Activated T-cell treated with anti-CD3 and anti-CD28 coated beads, Interleukin-2, amount 50 U/mL, for 24 hours (primary cell): ENCODE measurements around the gene ITIH3.

ENCODE experiments used
- DNase-seq: peaks from one replicate; pipeline ENCODE4 v3.0.0-alpha.2; 2020
- H3K27ac Mint-ChIP-seq: 2 replicates; pipeline ENCODE4 v1.8.0; 2020; ENCODE audit warnings: mild to moderate bottlenecking, mixed read lengths
- H3K27me3 Mint-ChIP-seq: 2 replicates; pipeline ENCODE4 v1.8.0; 2020; ENCODE audit warnings: mixed read lengths
- H3K36me3 Mint-ChIP-seq: 2 replicates; pipeline ENCODE4 v1.8.0; 2020; ENCODE audit warnings: low read depth, mixed read lengths
- H3K4me1 Mint-ChIP-seq: 2 replicates; pipeline ENCODE4 v1.8.0; 2020; ENCODE audit warnings: low read depth, mixed read lengths
- H3K4me3 Mint-ChIP-seq: 2 replicates; pipeline ENCODE4 v1.8.0; 2020; ENCODE audit warnings: mild to moderate bottlenecking, moderate library complexity, mixed read lengths
- H3K9me3 Mint-ChIP-seq: 2 replicates; pipeline ENCODE4 v1.8.0; 2020; ENCODE audit warnings: mixed read lengths

ITIH3 gene

GRCh38 chr3:52787672-52788625, 6.6 kb upstream of the ITIH3 start:
- no peak for DNase-seq
- no peaks in the 10 kb centered on the region for H3K36me3 Mint-ChIP-seq
- H3K9me3 Mint-ChIP-seq = no peaks in the 10 kb centered on the region
- no peaks in the 10 kb centered on the region for H3K27me3 Mint-ChIP-seq
- H3K4me3 Mint-ChIP-seq = no peak overlapping the region
- H3K27ac Mint-ChIP-seq = no peak overlapping the region
- H3K4me1 Mint-ChIP-seq = no peaks in the 10 kb centered on the region

- Mint-ChIP-seq H3K4me3 (no peak overlapping the region), H3K36me3 (no peaks in the 10 kb centered on the region), H3K27ac (no peak overlapping the region), H3K4me1 (no peaks in the 10 kb centered on the region), H3K9me3 (no peaks in the 10 kb centered on the region), H3K27me3 (no peaks in the 10 kb centered on the region)
- DNase-seq = no peak
Observed at GRCh38 chr3:52788890-52789745, 5.5 kb upstream of the ITIH3 start.

GRCh38 chr3:52789746-52790040, 4.9 kb upstream of the ITIH3 start:
- Mint-ChIP-seq H3K27ac (no peak overlapping the region), H3K36me3 (no peaks in the 10 kb centered on the region)
- DNase-seq = no peak

GRCh38 chr3:52790337-52790736, 4.3 kb upstream of the ITIH3 start:
- Mint-ChIP-seq H3K36me3 (no peaks in the 10 kb centered on the region), H3K27me3 (no peaks in the 10 kb centered on the region), H3K9me3 (no peaks in the 10 kb centered on the region), H3K4me1 (no peaks in the 10 kb centered on the region), H3K27ac (no peak overlapping the region), H3K4me3 (no peak overlapping the region)
- no peak for DNase-seq

More at GRCh38 chr3:52789746-52790040, 4.9 kb upstream of the ITIH3 start:
- no peaks in the 10 kb centered on the region for H3K27me3 Mint-ChIP-seq
- no peak overlapping the region for H3K4me3 Mint-ChIP-seq
- no peaks in the 10 kb centered on the region for H3K4me1 Mint-ChIP-seq
- H3K9me3 Mint-ChIP-seq = no peaks in the 10 kb centered on the region

GRCh38 chr3:52790741-52791140, 3.9 kb upstream of the ITIH3 start:
- Mint-ChIP-seq H3K4me3 (no peak overlapping the region), H3K9me3 (no peaks in the 10 kb centered on the region), H3K36me3 (no peaks in the 10 kb centered on the region), H3K4me1 (no peaks in the 10 kb centered on the region), H3K27ac (no peak overlapping the region), H3K27me3 (no peaks in the 10 kb centered on the region)
- DNase-seq = no peak

DNA sequence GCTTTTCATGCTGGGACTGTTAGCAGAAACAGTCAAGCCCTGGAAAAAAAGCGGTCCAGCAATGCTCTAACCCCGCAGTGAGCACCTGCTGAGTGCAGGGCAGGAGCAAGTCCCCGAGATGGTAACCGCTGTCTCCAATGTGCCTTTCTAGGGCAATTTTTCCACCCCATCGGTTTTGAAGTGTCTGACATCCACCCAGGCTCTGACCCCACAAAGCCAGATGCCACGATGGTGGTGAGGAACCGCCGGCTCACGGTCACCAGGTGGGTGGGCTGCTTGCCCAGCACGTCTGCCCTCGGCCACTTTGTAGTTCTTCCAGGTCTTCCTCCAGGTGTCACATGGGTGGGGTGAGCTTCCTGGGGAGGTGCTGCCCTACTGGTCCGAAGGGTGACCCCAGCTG, 3.2 kb upstream of the ITIH3 start:
- Mint-ChIP-seq H3K4me3 (no peak overlapping the region), H3K27ac (no peak overlapping the region), H3K4me1 (no peaks in the 10 kb centered on the region), H3K36me3 (no peaks in the 10 kb centered on the region), H3K27me3 (no peaks in the 10 kb centered on the region), H3K9me3 (no peaks in the 10 kb centered on the region)
- no peak for DNase-seq

DNA sequence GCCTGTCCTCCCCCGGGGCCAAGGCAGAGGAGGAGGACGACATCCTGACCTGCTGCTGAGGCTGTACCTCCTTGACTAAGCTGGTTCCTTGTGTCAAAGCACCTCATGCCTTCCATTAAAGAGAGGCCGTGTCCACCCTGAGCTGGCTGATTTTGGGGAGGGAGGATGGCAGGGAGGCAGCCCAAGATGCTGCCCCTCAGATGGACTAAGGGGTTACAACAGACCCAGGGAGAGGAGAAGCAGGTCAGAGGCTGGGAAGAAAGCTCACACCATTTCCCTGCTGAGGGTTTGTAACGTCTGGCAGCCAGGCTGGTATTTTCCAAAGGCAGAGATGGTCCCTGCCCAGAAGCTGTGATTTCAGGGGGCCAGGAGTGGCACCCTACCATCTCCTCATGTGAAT, 2.7 kb upstream of the ITIH3 start:
- H3K36me3 Mint-ChIP-seq = no peaks in the 10 kb centered on the region
- H3K27ac Mint-ChIP-seq = no peak overlapping the region
- no peaks in the 10 kb centered on the region for H3K9me3 Mint-ChIP-seq
- no peaks in the 10 kb centered on the region for H3K4me1 Mint-ChIP-seq
- H3K27me3 Mint-ChIP-seq = no peaks in the 10 kb centered on the region
- no peak for DNase-seq
- H3K4me3 Mint-ChIP-seq = no peak overlapping the region

DNA sequence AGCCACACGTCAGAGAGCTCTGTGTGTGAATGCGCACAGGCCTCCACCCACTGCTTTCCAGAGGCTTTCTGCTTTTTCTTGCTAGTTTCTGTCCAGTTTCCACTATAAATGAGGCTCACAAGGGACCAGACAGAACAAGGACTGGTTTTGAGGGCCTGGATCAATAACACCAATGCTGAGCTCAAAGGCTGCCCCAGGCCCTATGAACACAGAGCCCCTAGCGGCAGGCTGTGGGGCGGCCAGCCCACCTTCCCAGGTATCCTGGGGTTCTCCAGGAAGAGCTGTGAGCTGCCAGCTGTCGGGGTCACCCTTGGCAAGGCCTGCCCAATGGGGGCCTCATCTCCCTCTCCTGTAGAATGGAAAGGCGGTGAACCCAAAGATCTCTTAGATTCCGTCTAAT, 2.2 kb upstream of the ITIH3 start:
- Mint-ChIP-seq H3K36me3 (no peaks in the 10 kb centered on the region), H3K9me3 (no peaks in the 10 kb centered on the region), H3K4me1 (no peaks in the 10 kb centered on the region), H3K27ac (no peak overlapping the region), H3K27me3 (no peaks in the 10 kb centered on the region), H3K4me3 (no peak overlapping the region)
- DNase-seq = no peak

GRCh38 chr3:52792961-52793695, 1.5 kb upstream of the ITIH3 start:
- Mint-ChIP-seq H3K27ac (no peak overlapping the region), H3K36me3 (no peaks in the 10 kb centered on the region), H3K4me3 (no peak overlapping the region), H3K27me3 (no peaks in the 10 kb centered on the region), H3K9me3 (no peaks in the 10 kb centered on the region), H3K4me1 (no peaks in the 10 kb centered on the region)
- DNase-seq = no peak

DNA sequence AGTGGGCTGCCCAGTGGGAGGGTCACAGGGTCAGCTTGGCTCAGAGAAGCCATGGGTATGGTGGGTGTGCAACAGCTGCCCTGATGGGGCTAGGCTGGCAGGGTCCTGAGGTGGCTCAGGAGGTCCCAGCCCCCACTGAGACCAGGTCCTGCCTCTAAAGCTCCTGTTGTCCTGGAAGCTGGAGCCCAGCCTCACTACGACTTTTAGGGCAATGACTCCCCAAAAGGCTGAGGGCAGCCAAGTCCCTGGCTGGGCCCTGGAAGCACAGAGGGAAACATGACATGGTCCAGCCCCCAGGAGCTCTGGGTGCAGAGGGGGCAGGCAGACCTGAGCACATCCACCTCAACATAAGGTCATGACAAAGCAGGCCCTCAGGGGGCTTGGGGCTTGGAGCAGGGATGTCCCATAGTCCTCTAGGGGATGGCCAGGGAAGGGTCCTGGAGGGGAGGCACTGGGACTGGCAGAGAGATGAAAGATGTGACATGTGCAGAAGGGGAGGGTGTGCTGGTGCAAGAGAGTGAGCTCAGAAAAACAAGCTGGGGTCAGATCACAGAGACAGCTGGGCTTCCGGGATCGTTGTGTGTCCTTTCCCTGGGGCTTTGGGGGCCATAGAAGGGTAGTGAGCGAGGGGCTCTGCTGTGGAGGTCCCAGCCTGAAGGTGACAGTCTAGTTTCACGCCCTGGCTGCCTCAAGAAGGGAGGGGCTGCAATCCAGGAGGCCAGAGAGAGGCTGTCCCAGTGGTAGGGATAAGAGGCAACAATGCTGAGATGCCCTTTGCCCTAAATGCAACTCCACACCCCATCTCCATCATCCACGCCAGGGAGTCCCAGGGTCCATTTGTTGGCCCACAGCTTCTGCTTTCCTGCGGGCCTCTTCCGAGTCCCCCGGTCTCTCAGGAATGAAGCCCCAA, 639 bp upstream of the ITIH3 start:
- H3K4me1 Mint-ChIP-seq = no peaks in the 10 kb centered on the region
- no peaks in the 10 kb centered on the region for H3K9me3 Mint-ChIP-seq
- H3K36me3 Mint-ChIP-seq = no peaks in the 10 kb centered on the region
- H3K4me3 Mint-ChIP-seq = no peak overlapping the region
- H3K27ac Mint-ChIP-seq = no peak overlapping the region
- no peaks in the 10 kb centered on the region for H3K27me3 Mint-ChIP-seq
- DNase-seq = no peak

DNA sequence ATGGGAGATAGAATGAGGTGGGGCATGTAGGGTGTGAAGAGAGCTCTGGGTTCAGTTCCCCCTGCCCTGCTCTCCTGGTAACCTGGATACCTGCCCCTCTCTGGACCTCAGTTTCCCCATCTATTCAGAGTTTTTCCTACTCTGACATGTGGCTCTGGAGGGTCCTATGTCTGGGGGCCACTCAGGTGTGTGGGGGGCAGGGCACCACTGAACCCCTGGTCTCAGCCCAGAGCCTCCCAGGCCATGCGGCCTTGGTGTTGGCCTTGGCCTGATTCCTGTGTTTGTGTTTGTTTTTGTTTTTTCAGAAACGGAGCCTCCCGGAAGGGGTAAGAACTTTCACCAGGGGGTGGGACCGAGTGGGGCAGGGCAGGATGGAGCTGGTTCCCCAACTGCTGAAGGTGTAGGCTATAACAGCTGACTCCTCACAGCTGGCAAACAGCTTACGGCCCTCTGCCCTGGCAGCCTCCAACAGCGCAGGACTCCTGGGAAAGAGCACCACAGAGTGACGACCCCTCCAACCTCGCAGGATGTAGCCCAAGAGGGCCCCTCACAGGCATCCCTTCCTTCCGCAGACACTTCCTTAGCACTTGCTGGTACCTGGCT, 803 bp downstream of the ITIH3 start:
- Mint-ChIP-seq H3K4me1 (no peaks in the 10 kb centered on the region), H3K27me3 (no peaks in the 10 kb centered on the region), H3K36me3 (no peaks in the 10 kb centered on the region), H3K27ac (no peak overlapping the region), H3K9me3 (no peaks in the 10 kb centered on the region), H3K4me3 (no peak overlapping the region)
- no peak for DNase-seq

DNA sequence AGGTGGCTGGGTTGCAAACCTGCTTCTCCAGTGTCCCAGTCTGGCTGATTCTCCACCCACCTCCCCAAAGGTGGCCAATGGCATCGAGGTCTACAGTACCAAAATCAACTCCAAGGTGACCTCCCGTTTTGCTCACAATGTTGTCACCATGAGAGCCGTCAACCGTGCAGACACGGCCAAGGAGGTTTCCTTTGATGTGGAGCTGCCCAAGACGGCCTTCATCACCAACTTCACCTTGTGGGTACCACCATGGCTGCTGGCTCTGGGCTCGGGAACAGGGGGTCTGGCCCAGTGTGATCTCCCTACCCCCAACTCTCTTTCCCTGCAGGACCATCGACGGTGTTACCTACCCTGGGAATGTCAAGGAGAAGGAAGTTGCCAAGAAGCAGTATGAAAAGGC, 1.8 kb downstream of the ITIH3 start:
- Mint-ChIP-seq H3K27ac (no peak overlapping the region), H3K36me3 (no peaks in the 10 kb centered on the region), H3K27me3 (no peaks in the 10 kb centered on the region), H3K4me3 (no peak overlapping the region), H3K4me1 (no peaks in the 10 kb centered on the region), H3K9me3 (no peaks in the 10 kb centered on the region)
- DNase-seq = no peak

DNA sequence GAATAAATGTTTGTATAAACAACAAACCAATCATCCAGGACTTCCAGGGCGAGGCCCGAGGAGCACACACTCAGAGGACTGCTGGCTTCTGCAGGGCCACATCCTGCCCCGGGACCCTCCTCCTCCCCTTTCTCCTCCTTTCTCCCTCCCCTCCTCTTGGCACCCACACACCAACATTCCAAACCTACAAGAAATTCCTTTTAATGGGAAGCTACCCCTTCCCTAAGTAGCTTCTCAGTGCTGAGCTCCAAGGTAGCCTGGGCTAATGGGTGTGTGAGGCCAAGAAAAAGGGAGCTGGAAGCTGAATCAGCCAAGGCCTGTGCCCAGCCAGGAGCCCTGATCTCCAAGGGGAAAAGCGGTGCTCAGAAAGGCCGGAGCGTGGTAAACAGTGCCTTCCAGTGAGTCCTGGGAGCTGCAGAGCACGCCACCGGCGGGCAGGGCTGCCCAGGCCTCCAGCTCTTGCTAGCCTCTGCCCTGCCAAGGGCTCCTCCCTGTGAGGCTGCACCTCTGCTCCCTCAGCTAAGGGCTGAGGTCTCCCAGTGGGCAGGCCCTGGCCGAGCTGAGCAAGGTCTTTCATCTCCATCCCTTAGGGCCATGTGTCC, 3.9 kb downstream of the ITIH3 start:
- Mint-ChIP-seq H3K36me3 (no peaks in the 10 kb centered on the region), H3K9me3 (no peaks in the 10 kb centered on the region), H3K4me3 (no peak overlapping the region), H3K4me1 (no peaks in the 10 kb centered on the region), H3K27ac (no peak overlapping the region), H3K27me3 (no peaks in the 10 kb centered on the region)
- no peak for DNase-seq
